Pancreas (tissue), 10 donors: ENCODE data around the gene TFF3. TPM values are rescaled to one million over a fixed set of nuclear protein-coding genes. Genes with fewer than 3 reads are reported as not detected.

Source experiments
- ATAC-seq, 4 donors: fragments of 200-7000 bp; cut with Tn5 transposase; one replicate each; pipeline versions ENCODE4 v1.8.0 to v1.9.1; 2020; ENCODE audit warnings: mild to moderate bottlenecking in 4 of 4, moderate library complexity in 4 of 4
- DNase-seq, 6 donors: peaks; one replicate each; pipeline ENCODE4 v3.0.0-alpha.2; 2020
- FAIRE-seq: peaks from 2 replicates; lab custom pipeline; 2012; peaks lifted over from hg19 to GRCh38; lab: Jason Lieb, UNC
- H3K27ac ChIP-seq, 4 donors: fragments of 200-600 bp; sonication (generic); 1 replicate in 3 of 4; 2 replicates in 1 of 4; pipeline versions ENCODE4 v1.5.0 to v1.8.0; 2020
- H3K27me3 ChIP-seq, 4 donors: fragments of 200-600 bp; one replicate each; pipeline ENCODE4 v1.8.0; 2021
- H3K36me3 ChIP-seq, 3 donors: fragments of 200-600 bp; sonication (generic) in 1 of 3; one replicate each; pipeline versions ENCODE4 v1.5.0 to v1.8.0; 2020 to 2021
- H3K4me1 ChIP-seq, 3 donors: fragments of 200-600 bp; one replicate each; pipeline ENCODE4 v1.8.0; 2021
- H3K4me3 ChIP-seq, 4 donors: fragments of 200-600 bp; sonication (generic) in 2 of 4; one replicate each; pipeline versions ENCODE4 v1.5.0 to v1.8.0; 2020 to 2021
- H3K9me3 ChIP-seq, 4 donors: fragments of 200-600 bp; one replicate each; pipeline ENCODE4 v1.8.0; 2021
- CTCF ChIP-seq, 4 donors: fragments of 200-600 bp; sonication (generic) in 3 of 4; IDR thresholded peaks; one replicate each; pipeline versions ENCODE4 v1.5.0 to v1.8.0; 2021; ENCODE audit warnings: antibody characterized with exemption in 4 of 4
- WGBS, 2 donors: extraction: QIAGEN DNeasy Blood & Tissue Kit; methylation state at CpG; one replicate each; pipeline ENCODE4 v1.1.7; 2013; 5-methylcytosine and 5-hydroxymethylcytosine counted together
- intact Hi-C, 3 donors: fragments of 100-400 bp; cut with DNase I; formaldehyde crosslinking; loops; one replicate each; pipeline versions ENCODE4 v1.11.1 to v1.14.2; 2022
- polyA plus RNA-seq, 2 donors: library from polyadenylated mRNA; stranded (reverse); fragments of 200-250 nt; gene quantifications; one replicate each; pipeline ENCODE4 v1.2.3, GENCODE V29; 2013
- total RNA-seq, 6 donors: library from RNA; stranded (reverse); fragmentation: NEBNext Ultra II Directional in 4 of 6; extraction: Animal tissue kit (Norgen Biotek cat#: 25700) in 4 of 6; gene quantifications; one replicate each; pipeline versions ENCODE4 v1.2.1 to v1.2.4, GENCODE V29; 2021 to 2023
- donor health status: healthy with polysubstance abuse.
- donor health status: DM: no; HTN: no; CAD: no; lungs with moderate emphysema.
- donor health status: DM: no; HTN: no; CAD: no.
- donor health status: control.
- donor health status: control.
- donor health status: Bipolar disorder and iron deficiency.
- donor health status: DM: yes; HTN: yes; CAD: no.
- donor health status: DM: no; HTN: no; CAD: no.
- donor health status: DM: no; HTN: no; CAD: no.
- donor health status: DM: yes; HTN: yes; CAD: no.

Gene TFF3
- total and polyA plus RNA-seq, 8 donors: 5.9 to 51.9 (median 11.3) TPM

GRCh38 chr21:42301371-42302075 lies 13.7 kb downstream of the TFF3 start:
- H3K27me3 ChIP-seq: no peaks in the 10 kb centered on the region
- no peaks in the 10 kb centered on the region for H3K9me3 ChIP-seq
- FAIRE-seq: no peak
- H3K27ac ChIP-seq: no peak overlapping the region
- H3K4me1 ChIP-seq: no peaks in the 10 kb centered on the region
- DNase-seq: no peak
- peak in 2 of 4 donors; percentile 25 to 30 for ATAC-seq
- WGBS, 2 donors: 74 to 86% methylated on average over 20 of the region's 20 CpGs
- no peak overlapping the region for H3K4me3 ChIP-seq
- no peaks in the 10 kb centered on the region for H3K36me3 ChIP-seq
- intact Hi-C loops: no loop called here
- TF ChIP-seq CTCF (IDR thresholded peaks at IDR 0.05): no peak

- no peaks in the 10 kb centered on the region for H3K9me3 ChIP-seq
- intact Hi-C loops: no loop called here
- DNase-seq (no peak), ATAC-seq (no peak), FAIRE-seq (no peak)
- H3K27ac ChIP-seq: no peak overlapping the region
- no peak for TF ChIP-seq CTCF (IDR thresholded peaks at IDR 0.05)
- no peaks in the 10 kb centered on the region for H3K27me3 ChIP-seq
- H3K4me3 ChIP-seq: no peak overlapping the region
- 80 to 86% methylated on average over 9 of the region's 9 CpGs for WGBS, 2 donors
- H3K4me1 ChIP-seq: no peaks in the 10 kb centered on the region
- H3K36me3 ChIP-seq: no peaks in the 10 kb centered on the region
Measured at GRCh38 chr21:42300956-42301355, 14.3 kb downstream of the TFF3 start.

- H3K27ac ChIP-seq: no peak overlapping the region
- intact Hi-C loops: no loop called here
- H3K27me3 ChIP-seq: no peaks in the 10 kb centered on the region
- no peak overlapping the region for H3K4me3 ChIP-seq
- DNase-seq: no peak
- H3K36me3 ChIP-seq: no peaks in the 10 kb centered on the region
- FAIRE-seq: no peak
- H3K4me1 ChIP-seq: no peaks in the 10 kb centered on the region
- ATAC-seq: no peak
- 73 to 83% methylated on average over 7 of the region's 7 CpGs for WGBS, 2 donors
- TF ChIP-seq CTCF (IDR thresholded peaks at IDR 0.05): no peak
- no peaks in the 10 kb centered on the region for H3K9me3 ChIP-seq
Measured at GRCh38 chr21:42300045-42300583, 15.1 kb downstream of the TFF3 start.

GRCh38 chr21:42299324-42300044 lies 15.7 kb downstream of the TFF3 start:
- H3K4me3 ChIP-seq: no peak overlapping the region
- DNase-seq: no peak
- H3K9me3 ChIP-seq: no peaks in the 10 kb centered on the region
- H3K36me3 ChIP-seq: no peaks in the 10 kb centered on the region
- H3K27me3 ChIP-seq: no peaks in the 10 kb centered on the region
- WGBS, 2 donors: 76 to 87% methylated on average over 19 to 20 of the region's 20 CpGs
- no peaks in the 10 kb centered on the region for H3K4me1 ChIP-seq
- peak in 2 of 4 donors; percentile 36 to 62 for ATAC-seq
- no peak for TF ChIP-seq CTCF (IDR thresholded peaks at IDR 0.05)
- H3K27ac ChIP-seq: no peak overlapping the region
- FAIRE-seq: no peak
- intact Hi-C loops: no loop called here
